ENCODE data around the gene MMP21. TPM values are rescaled to one million over a fixed set of nuclear protein-coding genes. Genes with fewer than 3 reads are reported as not detected.

Gene MMP21
- total and polyA plus RNA-seq, 10 of the 15 experiments (the other 5 are each of a cell fraction or from before 2014, with no cell fraction given), result 0.08 to 0.24 TPM; not detected in 8

DNA sequence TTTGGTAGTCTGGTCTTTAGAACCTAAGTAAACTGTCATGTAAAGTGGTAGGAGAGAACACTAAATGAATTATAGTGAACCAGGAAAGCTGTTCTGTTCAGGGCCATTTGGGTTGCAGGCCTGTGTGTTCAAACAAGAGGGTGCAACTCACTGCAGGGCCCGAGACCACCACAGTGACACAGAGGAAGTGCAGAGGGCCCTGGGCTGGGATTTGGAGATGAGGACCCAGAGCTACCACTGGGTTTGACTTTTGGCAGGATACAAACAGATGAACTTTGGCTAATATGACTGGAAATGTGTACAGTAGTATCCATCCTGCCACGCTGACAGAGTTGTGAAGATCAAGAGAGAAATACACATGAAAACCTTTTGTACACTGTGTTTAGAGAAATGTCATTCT, 9.8 kb downstream of the MMP21 start:
- H3K4me1 ChIP-seq (ENCODE audit: control insufficient read depth, insufficient read depth, low read length), result no peaks in the 10 kb centered on the region
- ATAC-seq, result no peak
- H3K9ac ChIP-seq (ENCODE audit: control insufficient read depth, insufficient read depth, low read length), result no peak overlapping the region
- ChIA-PET SMC1A (ENCODE audit: uncharacterized antibody, unreplicated experiment) (interaction anchor here (1.1 to 1.3 kb wide), 2 partner anchors 10 to 55 kb away, joined by 4 read pairs; no protein-coding TSS in a partner anchor), POLR2A (no interaction called here), CTCF (interaction anchor here (1.4 kb wide), 1 partner anchor 9 kb away, joined by 4 read pairs; no protein-coding TSS in a partner anchor), RAD21 (ENCODE audit: unreplicated experiment) (no interaction called here)
- H3K27me3 ChIP-seq (replicated peaks in 1 of 2; ENCODE audit: control insufficient read depth in 2 of 2, insufficient read depth in 2 of 2, low read length in 1 of 2), result no peaks in the 10 kb centered on the region
- no peak for DNase-seq (ENCODE audit: low read depth, low spot score)
- no peaks in the 10 kb centered on the region for H3K79me2 ChIP-seq (ENCODE audit: control insufficient read depth, insufficient read depth, low read length)
- no TSS peak for BruUV-seq (replicated peaks)
- H4K20me1 ChIP-seq (ENCODE audit: control insufficient read depth, insufficient read depth), result no peaks in the 10 kb centered on the region
- no peak for FAIRE-seq
- H3K4me2 ChIP-seq (ENCODE audit: control insufficient read depth, insufficient read depth), result no peak overlapping the region
- in situ Hi-C loops (cut with MboI), result no loop called here
- WGBS (ENCODE audit: insufficient coverage, insufficient replicate concordance, low lambda C conversion rate, missing lambda C conversion rate), result 97% methylated on average over 2 of the region's 2 CpGs
- H2AFZ ChIP-seq (ENCODE audit: control insufficient read depth, low read depth, low read length), result no peak overlapping the region
- TF ChIP-seq CREM (IDR thresholded peaks at IDR 0.05; ENCODE audit: low read depth) (no peak), EZH2 (IDR thresholded peaks at IDR 0.05; ENCODE audit: borderline replicate concordance, control insufficient read depth, low read depth, low read length) (no peak), KLF5 (IDR thresholded peaks at IDR 0.05; ENCODE audit: partially characterized antibody) (no peak), CHD4 (IDR thresholded peaks at IDR 0.05) (no peak), CBX3 (IDR thresholded peaks at IDR 0.05; ENCODE audit: borderline replicate concordance, low read depth) (no peak), SP1 (IDR thresholded peaks at IDR 0.05; ENCODE audit: low read depth, low read length) (no peak), IKZF2 (IDR thresholded peaks at IDR 0.05) (no peak), ZNF207 (IDR thresholded peaks at IDR 0.05; ENCODE audit: borderline replicate concordance) (no peak)
- TF ChIP-seq, protein P1, sequence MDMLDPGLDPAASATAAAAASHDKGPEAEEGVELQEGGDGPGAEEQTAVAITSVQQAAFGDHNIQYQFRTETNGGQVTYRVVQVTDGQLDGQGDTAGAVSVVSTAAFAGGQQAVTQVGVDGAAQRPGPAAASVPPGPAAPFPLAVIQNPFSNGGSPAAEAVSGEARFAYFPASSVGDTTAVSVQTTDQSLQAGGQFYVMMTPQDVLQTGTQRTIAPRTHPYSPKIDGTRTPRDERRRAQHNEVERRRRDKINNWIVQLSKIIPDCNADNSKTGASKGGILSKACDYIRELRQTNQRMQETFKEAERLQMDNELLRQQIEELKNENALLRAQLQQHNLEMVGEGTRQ (IDR thresholded peaks at IDR 0.05; ENCODE audit: borderline replicate concordance, low read depth, low read length), result no peak
- TF ChIP-seq, protein P2, sequence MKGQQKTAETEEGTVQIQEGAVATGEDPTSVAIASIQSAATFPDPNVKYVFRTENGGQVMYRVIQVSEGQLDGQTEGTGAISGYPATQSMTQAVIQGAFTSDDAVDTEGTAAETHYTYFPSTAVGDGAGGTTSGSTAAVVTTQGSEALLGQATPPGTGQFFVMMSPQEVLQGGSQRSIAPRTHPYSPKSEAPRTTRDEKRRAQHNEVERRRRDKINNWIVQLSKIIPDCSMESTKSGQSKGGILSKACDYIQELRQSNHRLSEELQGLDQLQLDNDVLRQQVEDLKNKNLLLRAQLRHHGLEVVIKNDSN (IDR thresholded peaks at IDR 0.05; ENCODE audit: borderline replicate concordance, extremely low read length, insufficient read depth, low read depth, low read length), result no peak
- TF ChIP-seq, protein P3, sequence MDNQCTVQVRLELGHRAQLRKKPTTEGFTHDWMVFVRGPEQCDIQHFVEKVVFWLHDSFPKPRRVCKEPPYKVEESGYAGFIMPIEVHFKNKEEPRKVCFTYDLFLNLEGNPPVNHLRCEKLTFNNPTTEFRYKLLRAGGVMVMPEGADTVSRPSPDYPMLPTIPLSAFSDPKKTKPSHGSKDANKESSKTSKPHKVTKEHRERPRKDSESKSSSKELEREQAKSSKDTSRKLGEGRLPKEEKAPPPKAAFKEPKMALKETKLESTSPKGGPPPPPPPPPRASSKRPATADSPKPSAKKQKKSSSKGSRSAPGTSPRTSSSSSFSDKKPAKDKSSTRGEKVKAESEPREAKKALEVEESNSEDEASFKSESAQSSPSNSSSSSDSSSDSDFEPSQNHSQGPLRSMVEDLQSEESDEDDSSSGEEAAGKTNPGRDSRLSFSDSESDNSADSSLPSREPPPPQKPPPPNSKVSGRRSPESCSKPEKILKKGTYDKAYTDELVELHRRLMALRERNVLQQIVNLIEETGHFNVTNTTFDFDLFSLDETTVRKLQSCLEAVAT (IDR thresholded peaks at IDR 0.05), result no peak
- TF ChIP-seq, protein P4, sequence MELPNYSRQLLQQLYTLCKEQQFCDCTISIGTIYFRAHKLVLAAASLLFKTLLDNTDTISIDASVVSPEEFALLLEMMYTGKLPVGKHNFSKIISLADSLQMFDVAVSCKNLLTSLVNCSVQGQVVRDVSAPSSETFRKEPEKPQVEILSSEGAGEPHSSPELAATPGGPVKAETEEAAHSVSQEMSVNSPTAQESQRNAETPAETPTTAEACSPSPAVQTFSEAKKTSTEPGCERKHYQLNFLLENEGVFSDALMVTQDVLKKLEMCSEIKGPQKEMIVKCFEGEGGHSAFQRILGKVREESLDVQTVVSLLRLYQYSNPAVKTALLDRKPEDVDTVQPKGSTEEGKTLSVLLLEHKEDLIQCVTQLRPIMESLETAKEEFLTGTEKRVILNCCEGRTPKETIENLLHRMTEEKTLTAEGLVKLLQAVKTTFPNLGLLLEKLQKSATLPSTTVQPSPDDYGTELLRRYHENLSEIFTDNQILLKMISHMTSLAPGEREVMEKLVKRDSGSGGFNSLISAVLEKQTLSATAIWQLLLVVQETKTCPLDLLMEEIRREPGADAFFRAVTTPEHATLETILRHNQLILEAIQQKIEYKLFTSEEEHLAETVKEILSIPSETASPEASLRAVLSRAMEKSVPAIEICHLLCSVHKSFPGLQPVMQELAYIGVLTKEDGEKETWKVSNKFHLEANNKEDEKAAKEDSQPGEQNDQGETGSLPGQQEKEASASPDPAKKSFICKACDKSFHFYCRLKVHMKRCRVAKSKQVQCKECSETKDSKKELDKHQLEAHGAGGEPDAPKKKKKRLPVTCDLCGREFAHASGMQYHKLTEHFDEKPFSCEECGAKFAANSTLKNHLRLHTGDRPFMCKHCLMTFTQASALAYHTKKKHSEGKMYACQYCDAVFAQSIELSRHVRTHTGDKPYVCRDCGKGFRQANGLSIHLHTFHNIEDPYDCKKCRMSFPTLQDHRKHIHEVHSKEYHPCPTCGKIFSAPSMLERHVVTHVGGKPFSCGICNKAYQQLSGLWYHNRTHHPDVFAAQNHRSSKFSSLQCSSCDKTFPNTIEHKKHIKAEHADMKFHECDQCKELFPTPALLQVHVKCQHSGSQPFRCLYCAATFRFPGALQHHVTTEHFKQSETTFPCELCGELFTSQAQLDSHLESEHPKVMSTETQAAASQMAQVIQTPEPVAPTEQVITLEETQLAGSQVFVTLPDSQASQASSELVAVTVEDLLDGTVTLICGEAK (IDR thresholded peaks at IDR 0.05; ENCODE audit: borderline replicate concordance), result no peak
- H3K9me3 ChIP-seq (replicated peaks; ENCODE audit: control insufficient read depth, insufficient read depth, low read length), result no peaks in the 10 kb centered on the region
- peaks cover 5 to 32% of the 10 kb centered on the region in 2 experiments for H3K36me3 ChIP-seq (ENCODE audit: control insufficient read depth in 2 of 2, insufficient read depth in 2 of 2, low read length in 1 of 2)
- intact Hi-C loops (cut with micrococcal nuclease; ENCODE audit: unreplicated experiment), result no loop called here
- no peak overlapping the region for H3K4me3 ChIP-seq
- no peak overlapping the region for H3K27ac ChIP-seq (ENCODE audit: control insufficient read depth, insufficient read depth)
